SK-N-SH (cell line): ENCODE measurements around the gene FOXB1. TPM values are rescaled to one million over a fixed set of nuclear protein-coding genes. Genes with fewer than 3 reads are reported as not detected.

Experiments
- CTCF ChIA-PET: fragments of 300-600, 350-600 bp; formaldehyde crosslinking; extraction: SDS; loops from one replicate; lab custom pipeline; 2021; lab: Yijun Ruan, JAX
- POLR2A ChIA-PET: fragments of 350-600 bp; sonication (Branson Sonifier 250); formaldehyde crosslinking; extraction: SDS; loops from one replicate; lab custom pipeline; 2020; ENCODE audit warnings: antibody characterized with exemption, inconsistent platforms; lab: Yijun Ruan, JAX
- DNase-seq: peaks from one replicate; pipeline ENCODE4 v3.0.0; 2012
- H2AFZ ChIP-seq: fragments of 200-600 bp; sonication (generic); 2 replicates; pipeline ENCODE4 v1.8.1; 2016; ENCODE audit warnings: antibody characterized with exemption, mild to moderate bottlenecking, low read depth
- H3F3A ChIP-seq: fragments of 200-600 bp; sonication (generic); replicated peaks from 2 replicates; pipeline ENCODE3; 2016; ENCODE audit warnings: antibody characterized with exemption, mild to moderate bottlenecking; ENCODE audit not compliant: insufficient read depth
- H3K27ac ChIP-seq, 2 experiments: fragments of 200-500 bp in 1 of 2; fragments of 200-600 bp in 1 of 2; sonication (Bioruptor generic) in 1 of 2; sonication (generic), shearing (Covaris generic) in 1 of 2; 2 replicates each; pipeline versions ENCODE4 v1.5.1 to v1.6.1; 2014 to 2016; ENCODE audit warnings: low read depth in 2 of 2, inconsistent platforms in 1 of 2, low read length in 1 of 2, mild to moderate bottlenecking in 1 of 2, mixed read lengths in 1 of 2
- H3K27me3 ChIP-seq: fragments of 200-600 bp; sonication (generic), shearing (Covaris generic); 2 replicates; pipeline ENCODE4 v1.6.1; 2016; ENCODE audit warnings: mixed run types; ENCODE audit not compliant: insufficient read depth
- H3K36me3 ChIP-seq, 2 experiments: fragments of 200-500 bp in 1 of 2; fragments of 200-600 bp in 1 of 2; sonication (Bioruptor generic) in 1 of 2; sonication (generic) in 1 of 2; replicated peaks in 1 of 2; 2 replicates each; pipeline versions ENCODE3 to v1.5.1; 2014 to 2016; ENCODE audit warnings: low read length in 1 of 2, mild to moderate bottlenecking in 1 of 2; ENCODE audit not compliant: insufficient read depth in 2 of 2, control insufficient read depth in 1 of 2
- H3K4me1 ChIP-seq, 2 experiments: fragments of 200-500 bp in 1 of 2; fragments of 200-600 bp in 1 of 2; sonication (Bioruptor generic) in 1 of 2; sonication (generic), shearing (Covaris generic) in 1 of 2; 2 replicates each; pipeline versions ENCODE4 v1.5.1 to v1.6.1; 2014 to 2016; ENCODE audit warnings: low read depth in 1 of 2, low read length in 1 of 2, mixed run types in 1 of 2; ENCODE audit not compliant: insufficient read depth in 2 of 2, control insufficient read depth in 1 of 2
- H3K4me2 ChIP-seq: fragments of 200-600 bp; sonication (generic), shearing (Covaris generic); 2 replicates; pipeline ENCODE4 v1.6.1; 2017; ENCODE audit warnings: mixed run types
- H3K4me3 ChIP-seq, 2 experiments: fragments of 200-500 bp in 1 of 2; fragments of 200-600 bp in 1 of 2; sonication (Bioruptor generic) in 1 of 2; sonication (generic), shearing (Covaris generic) in 1 of 2; 2 replicates each; pipeline versions ENCODE4 v1.5.1 to v1.8.1; 2014 to 2016; ENCODE audit warnings: low read depth in 2 of 2, inconsistent platforms in 1 of 2, low read length in 1 of 2, mild to moderate bottlenecking in 1 of 2, mixed read lengths in 1 of 2, moderate library complexity in 1 of 2
- H3K79me2 ChIP-seq: fragments of 200-600 bp; sonication (generic); 2 replicates; pipeline ENCODE4 v1.8.1; 2017; ENCODE audit warnings: mild to moderate bottlenecking; ENCODE audit not compliant: insufficient read depth
- H3K9ac ChIP-seq: fragments of 200-600 bp; sonication (generic); 2 replicates; pipeline ENCODE4 v1.6.1; 2017; ENCODE audit warnings: mixed run types
- H3K9me2 ChIP-seq: fragments of 200-600 bp; sonication (generic); 2 replicates; pipeline ENCODE4 v1.6.1; 2017; ENCODE audit warnings: mixed run types
- H3K9me3 ChIP-seq: fragments of 200-600 bp; sonication (generic); 2 replicates; pipeline ENCODE4 v1.6.1; 2017; ENCODE audit warnings: mixed run types, mild to moderate bottlenecking, moderate library complexity
- H4K20me1 ChIP-seq: fragments of 200-600 bp; sonication (generic); 2 replicates; pipeline ENCODE4 v1.6.1; 2017; ENCODE audit warnings: mild to moderate bottlenecking, mixed run types; ENCODE audit not compliant: insufficient read depth
- EZH2phosphoT487 ChIP-seq: fragments of 200-600 bp; sonication (generic); IDR thresholded peaks from 2 replicates; pipeline ENCODE4 v1.6.1; 2017; ENCODE audit warnings: low read depth, mixed run types, mild to moderate bottlenecking, antibody characterized with exemption, moderate library complexity, borderline replicate concordance
- IRF3 ChIP-seq: fragments of 150-350 bp; IDR thresholded peaks from 2 replicates; pipeline ENCODE4 v1.6.1; 2016; ENCODE audit warnings: mild to moderate bottlenecking, low read depth, low read length
- PBX3 ChIP-seq: IDR thresholded peaks from 2 replicates; pipeline ENCODE4; 2012
- REST ChIP-seq: IDR thresholded peaks from 2 replicates; pipeline ENCODE4 v1.6.1; 2012; ENCODE audit warnings: mild to moderate bottlenecking, low read depth, low read length, moderate library complexity
- ZBTB33 ChIP-seq: IDR thresholded peaks from 2 replicates; pipeline ENCODE4 v1.4.0; 2012; ENCODE audit warnings: low read depth, borderline replicate concordance
- WGBS: methylation state at CpG from one replicate; pipeline ENCODE4 v1.1.6; 2017; ENCODE audit warnings: low lambda C conversion rate; 5-methylcytosine and 5-hydroxymethylcytosine counted together
- polyA plus RNA-seq, 3 experiments: library from polyadenylated mRNA; depleted of rRNA; stranded (reverse); fragments of >200 nt; gene quantifications; 2 replicates each; pipeline ENCODE4 v1.2.3, GENCODE V29; 2012

FOXB1 gene
- polyA plus RNA-seq, 1 of the 3 experiments (the other 2 are of a cell fraction), result not detected

GRCh38 chr15:59997070-59997701 is 6.9 kb upstream of the FOXB1 start:
- no peaks in the 10 kb centered on the region; a peak in 1 of 4 replicates for H3K4me1 ChIP-seq
- H3K4me2 ChIP-seq, result 0 out of 2 replicates have a peak overlapping the region, but pooled peaks have one; percentile 15
- no peaks in the 10 kb centered on the region for H3K36me3 ChIP-seq
- no peak overlapping the region for H3K9ac ChIP-seq
- no peaks in the 10 kb centered on the region for H4K20me1 ChIP-seq
- TF ChIP-seq ZBTB33 (no peak), EZH2phosphoT487 (peak; percentile 43; the same call in 1 of the 2 replicates)
- no peak overlapping the region for H2AFZ ChIP-seq
- CTCF ChIA-PET, result interaction anchor here (0.7 kb wide), 1 partner anchor 165 kb away, joined by 3 read pairs; no protein-coding TSS in a partner anchor
- H3K9me2 ChIP-seq, result no peaks in the 10 kb centered on the region
- no peaks in the 10 kb centered on the region for H3K79me2 ChIP-seq
- H3F3A ChIP-seq, result no peaks in the 10 kb centered on the region
- peaks cover 94% of the 10 kb centered on the region for H3K27me3 ChIP-seq
- no peak overlapping the region for H3K27ac ChIP-seq
- POLR2A ChIA-PET, result no interaction called here
- WGBS, result 2% methylated on average over 29 of the region's 36 CpGs
- peak; percentile 30 for DNase-seq
- no peak overlapping the region for H3K4me3 ChIP-seq
- H3K9me3 ChIP-seq, result no peaks in the 10 kb centered on the region

GRCh38 chr15:59998305-59998949 is 5.7 kb upstream of the FOXB1 start:
- H3K9me3 ChIP-seq, result no peaks in the 10 kb centered on the region
- no peaks in the 10 kb centered on the region; a peak in 1 of 4 replicates for H3K4me1 ChIP-seq
- no peaks in the 10 kb centered on the region for H3K79me2 ChIP-seq
- ChIA-PET CTCF (interaction anchor here (0.7 kb wide), 1 partner anchor 16 kb away, joined by 3 read pairs; no protein-coding TSS in a partner anchor), POLR2A (no interaction called here)
- H3K27me3 ChIP-seq, result peaks cover 100% of the 10 kb centered on the region
- peak; percentile 9 for DNase-seq
- no peaks in the 10 kb centered on the region for H3F3A ChIP-seq
- no peaks in the 10 kb centered on the region for H3K9me2 ChIP-seq
- H3K4me3 ChIP-seq, result no peak overlapping the region
- 5% methylated on average over 8 of the region's 8 CpGs for WGBS
- no peak overlapping the region for H2AFZ ChIP-seq
- no peaks in the 10 kb centered on the region for H4K20me1 ChIP-seq
- no peaks in the 10 kb centered on the region for H3K36me3 ChIP-seq
- H3K27ac ChIP-seq, result no peak overlapping the region
- TF ChIP-seq IRF3 (no peak), REST (no peak), PBX3 (no peak)
- TF ChIP-seq, all 33 proteins: peak for 0
- H3K9ac ChIP-seq, result no peak overlapping the region
- H3K4me2 ChIP-seq, result no peak overlapping the region
